Trophoblast cell (in vitro differentiated cells and primary cell): ENCODE measurements around the gene AIP.
A peak's percentile ranks its signal among the peaks of the same experiment; 100 is the strongest.

Source experiments
- DNase-seq, 2 donors: peaks; one replicate each; pipeline ENCODE4 v3.0.0-alpha.2; 2016
- H2AFZ ChIP-seq: 2 replicates; pipeline ENCODE4 v1.6.1; 2013; ENCODE audit warnings: low read length, moderate library complexity, mild to moderate bottlenecking; ENCODE audit not compliant: insufficient read depth, poor library complexity
- H2AK5ac ChIP-seq: 2 replicates; pipeline ENCODE4 v1.6.1; 2013; ENCODE audit warnings: mild to moderate bottlenecking, low read length
- H2BK120ac ChIP-seq: 2 replicates; pipeline ENCODE4 v1.6.1; 2013; ENCODE audit warnings: low read length, mild to moderate bottlenecking, moderate library complexity; ENCODE audit not compliant: insufficient read depth, poor library complexity
- H2BK12ac ChIP-seq: 2 replicates; pipeline ENCODE4 v1.6.1; 2013; ENCODE audit warnings: mild to moderate bottlenecking, low read length, moderate library complexity
- H2BK5ac ChIP-seq: 2 replicates; pipeline ENCODE4 v1.6.1; 2013; ENCODE audit warnings: low read length, low read depth, moderate library complexity, mild to moderate bottlenecking; ENCODE audit not compliant: poor library complexity
- H3K14ac ChIP-seq: 2 replicates; pipeline ENCODE4 v1.6.1; 2013; ENCODE audit warnings: mild to moderate bottlenecking, low read length
- H3K18ac ChIP-seq: 2 replicates; pipeline ENCODE4 v1.6.1; 2013; ENCODE audit warnings: mild to moderate bottlenecking, low read length
- H3K23ac ChIP-seq: 2 replicates; pipeline ENCODE4 v1.6.1; 2013; ENCODE audit warnings: low read length
- H3K27ac ChIP-seq: 2 replicates; pipeline ENCODE4 v1.5.1; 2013; ENCODE audit warnings: low read depth, mild to moderate bottlenecking, inconsistent platforms, low read length, moderate library complexity
- H3K27me3 ChIP-seq: 2 replicates; pipeline ENCODE4 v1.6.1; 2013; ENCODE audit warnings: inconsistent platforms, mild to moderate bottlenecking, low read length, moderate library complexity; ENCODE audit not compliant: insufficient read depth
- H3K36me3 ChIP-seq, 2 experiments: 1 replicate in 1 of 2; 2 replicates in 1 of 2; pipeline ENCODE4 v1.6.1; 2013; ENCODE audit warnings: low read length in 2 of 2, mild to moderate bottlenecking in 2 of 2, moderate library complexity in 1 of 2; ENCODE audit not compliant: insufficient read depth in 2 of 2, control insufficient read depth in 1 of 2
- H3K4ac ChIP-seq: 2 replicates; pipeline ENCODE4 v1.6.1; 2013; ENCODE audit warnings: low read depth, mild to moderate bottlenecking, low read length, moderate library complexity
- H3K4me1 ChIP-seq, 2 experiments: 1 replicate in 1 of 2; 2 replicates in 1 of 2; pipeline ENCODE4 v1.6.1; 2013; ENCODE audit warnings: low read length in 2 of 2, mild to moderate bottlenecking in 2 of 2, moderate library complexity in 1 of 2; ENCODE audit not compliant: insufficient read depth in 2 of 2, control insufficient read depth in 1 of 2
- H3K4me2 ChIP-seq: 2 replicates; pipeline ENCODE4 v1.6.1; 2013; ENCODE audit warnings: inconsistent platforms, mild to moderate bottlenecking, low read length, moderate library complexity
- H3K4me3 ChIP-seq: 2 replicates; pipeline ENCODE4 v1.5.1; 2013; ENCODE audit warnings: mild to moderate bottlenecking, low read depth, low read length, inconsistent platforms
- H3K79me1 ChIP-seq: one replicate; pipeline ENCODE4 v1.6.1; 2013; ENCODE audit warnings: low read length
- H3K79me2 ChIP-seq: 2 replicates; pipeline ENCODE4 v1.6.1; 2013; ENCODE audit warnings: low read length, mild to moderate bottlenecking; ENCODE audit not compliant: control insufficient read depth, insufficient read depth, poor library complexity
- H3K9ac ChIP-seq: 2 replicates; pipeline ENCODE4 v1.6.1; 2013; ENCODE audit warnings: mild to moderate bottlenecking, low read length
- H3K9me3 ChIP-seq: 2 replicates; pipeline ENCODE4 v1.6.1; 2013; ENCODE audit warnings: low read depth, mild to moderate bottlenecking, control low read depth, inconsistent platforms, low read length; ENCODE audit not compliant: insufficient read depth
- H4K12ac ChIP-seq: 2 replicates; pipeline ENCODE4 v1.6.1; 2013; ENCODE audit warnings: low read depth, mild to moderate bottlenecking, low read length, moderate library complexity
- H4K8ac ChIP-seq: 2 replicates; pipeline ENCODE4 v1.6.1; 2013; ENCODE audit warnings: low read depth, mild to moderate bottlenecking, low read length, moderate library complexity
- H4K91ac ChIP-seq: one replicate; pipeline ENCODE4 v1.6.1; 2013; ENCODE audit warnings: low read depth, mild to moderate bottlenecking, low read length, moderate library complexity
- WGBS: extraction: QIAGEN DNeasy Blood & Tissue Kit; methylation state at CpG from one replicate; pipeline ENCODE4 v1.1.7; 2013; ENCODE audit warnings: missing lambda C conversion rate; ENCODE audit not compliant: insufficient read length, insufficient coverage; ENCODE audit errors: extremely low coverage; 5-methylcytosine and 5-hydroxymethylcytosine counted together

The AIP gene

GRCh38 chr11:67437809-67438157 is 45.0 kb upstream of the AIP start:
- H4K12ac ChIP-seq: peak overlapping the region; percentile 38
- H3K14ac ChIP-seq: peak overlapping the region; percentile 64
- H3K9ac ChIP-seq: no peak overlapping the region
- H4K8ac ChIP-seq: peak overlapping the region; percentile 30
- H3K4ac ChIP-seq: no peak overlapping the region
- H2BK12ac ChIP-seq: peak overlapping the region; percentile 1
- no peak overlapping the region for H2AFZ ChIP-seq
- H3K4me3 ChIP-seq: no peak overlapping the region
- DNase-seq: no peak
- WGBS: no CpG with 5 or more reads among the region's 3 CpGs
- peak overlapping the region; percentile 81 for H3K27ac ChIP-seq
- no peak overlapping the region for H3K4me2 ChIP-seq
- peaks cover 17 to 32% of the 10 kb centered on the region in 2 experiments for H3K4me1 ChIP-seq
- H3K79me2 ChIP-seq: peaks cover 4% of the 10 kb centered on the region
- no peak overlapping the region for H2AK5ac ChIP-seq
- peak overlapping the region; percentile 21 for H3K18ac ChIP-seq
- no peaks in the 10 kb centered on the region for H3K9me3 ChIP-seq
- H2BK5ac ChIP-seq: no peak overlapping the region
- no peaks in the 10 kb centered on the region for H3K27me3 ChIP-seq
- peaks cover 73 to 81% of the 10 kb centered on the region in 2 experiments for H3K36me3 ChIP-seq
- H3K23ac ChIP-seq: no peak overlapping the region
- peak overlapping the region; percentile 59 for H4K91ac ChIP-seq
- H2BK120ac ChIP-seq: no peak overlapping the region
- peaks cover 11% of the 10 kb centered on the region for H3K79me1 ChIP-seq

GRCh38 chr11:67438158-67438902 is 44.5 kb upstream of the AIP start:
- Histone ChIP-seq H4K8ac (no peak overlapping the region), H3K18ac (no peak overlapping the region), H3K9ac (no peak overlapping the region), H4K12ac (no peak overlapping the region), H3K14ac (no peak overlapping the region), H3K27ac (no peak overlapping the region), H4K91ac (no peak overlapping the region), H3K4me2 (no peak overlapping the region), H3K79me2 (peaks cover 7% of the 10 kb centered on the region), H3K79me1 (peaks cover 14% of the 10 kb centered on the region), H2AK5ac (no peak overlapping the region), H3K23ac (no peak overlapping the region), H3K36me3 (peaks cover 68 to 75% of the 10 kb centered on the region in 2 experiments), H2BK12ac (no peak overlapping the region), H2BK5ac (no peak overlapping the region), H3K4ac (no peak overlapping the region), H3K4me3 (no peak overlapping the region), H3K9me3 (no peaks in the 10 kb centered on the region), H3K27me3 (no peaks in the 10 kb centered on the region), H3K4me1 (peaks cover 17 to 32% of the 10 kb centered on the region in 2 experiments), H2AFZ (no peak overlapping the region), H2BK120ac (no peak overlapping the region)
- DNase-seq: peak; percentile 83 to 84
- WGBS: no CpG with 5 or more reads among the region's 41 CpGs

GRCh38 chr11:67439321-67440228 is 43.3 kb upstream of the AIP start:
- Histone ChIP-seq H3K23ac (no peak overlapping the region), H2BK120ac (no peak overlapping the region), H3K27ac (no peak overlapping the region), H3K4me2 (no peak overlapping the region), H3K79me2 (peaks cover 7% of the 10 kb centered on the region), H3K79me1 (peaks cover 16% of the 10 kb centered on the region), H4K8ac (no peak overlapping the region), H3K4me1 (peaks cover 17 to 32% of the 10 kb centered on the region in 2 experiments), H2BK5ac (no peak overlapping the region), H2AK5ac (no peak overlapping the region), H2AFZ (no peak overlapping the region), H2BK12ac (no peak overlapping the region), H3K9ac (no peak overlapping the region), H4K12ac (no peak overlapping the region), H3K27me3 (no peaks in the 10 kb centered on the region), H3K9me3 (no peaks in the 10 kb centered on the region), H3K4me3 (no peak overlapping the region), H4K91ac (no peak overlapping the region), H3K4ac (no peak overlapping the region), H3K36me3 (peaks cover 55 to 63% of the 10 kb centered on the region in 2 experiments), H3K18ac (no peak overlapping the region), H3K14ac (no peak overlapping the region)
- no CpG with 5 or more reads among the region's 31 CpGs for WGBS
- no peak for DNase-seq

GRCh38 chr11:67440229-67441097 is 42.4 kb upstream of the AIP start:
- no peak overlapping the region for H2BK5ac ChIP-seq
- peaks cover 7% of the 10 kb centered on the region for H3K79me2 ChIP-seq
- no peak overlapping the region for H3K4me2 ChIP-seq
- H2AFZ ChIP-seq: no peak overlapping the region
- H3K9ac ChIP-seq: no peak overlapping the region
- H2BK12ac ChIP-seq: no peak overlapping the region
- H3K27me3 ChIP-seq: no peaks in the 10 kb centered on the region
- H3K18ac ChIP-seq: no peak overlapping the region
- no peak overlapping the region for H3K14ac ChIP-seq
- H3K36me3 ChIP-seq: peaks cover 46 to 54% of the 10 kb centered on the region in 2 experiments
- H2AK5ac ChIP-seq: no peak overlapping the region
- no peak overlapping the region for H2BK120ac ChIP-seq
- H3K79me1 ChIP-seq: peaks cover 16% of the 10 kb centered on the region
- no peak overlapping the region for H3K23ac ChIP-seq
- H4K12ac ChIP-seq: no peak overlapping the region
- no peak for DNase-seq
- no CpG with 5 or more reads among the region's 17 CpGs for WGBS
- H4K8ac ChIP-seq: no peak overlapping the region
- H3K9me3 ChIP-seq: no peaks in the 10 kb centered on the region
- no peak overlapping the region for H4K91ac ChIP-seq
- H3K4me3 ChIP-seq: no peak overlapping the region
- no peak overlapping the region for H3K27ac ChIP-seq
- no peak overlapping the region for H3K4ac ChIP-seq
- H3K4me1 ChIP-seq: peaks cover 17 to 29% of the 10 kb centered on the region in 2 experiments
